ENCODE measurements around the gene HCRTR2.

Gene HCRTR2

GRCh38 chr6:55319961-55320695 lies 145.8 kb downstream of the HCRTR2 start:
- Mint-ChIP-seq H3K36me3 (ENCODE audit: insufficient read depth) (no peaks in the 10 kb centered on the region), H3K27me3 (no peaks in the 10 kb centered on the region), H3K27ac (no peak overlapping the region), H3K9me3 (peaks cover 14 to 39% of the 10 kb centered on the region in 2 donors), H3K4me3 (no peak overlapping the region), H3K4me1 (ENCODE audit: low read depth in 2 of 2) (no peaks in the 10 kb centered on the region)
- ATAC-seq (replicated peaks) (no peak), DNase-seq (no peak)

GRCh38 chr6:55320696-55321086 lies 146.4 kb downstream of the HCRTR2 start:
- Mint-ChIP-seq H3K27me3 (no peaks in the 10 kb centered on the region), H3K4me3 (no peak overlapping the region)

GRCh38 chr6:55327169-55327568 lies 152.9 kb downstream of the HCRTR2 start, which contains the start of gene GFRAL:
GFRAL (plus strand) TSS chr6:55327469; CDS start chr6:55327555, 86 bp downstream.
- Mint-ChIP-seq H3K4me3 (no peak within 1 kb of the TSS), H3K4me1 (ENCODE audit: low read depth in 2 of 2) (no peaks in the 10 kb centered on the region), H3K27me3 (no peaks in the 10 kb centered on the region), H3K36me3 (ENCODE audit: insufficient read depth) (no peaks in the 10 kb centered on the region), H3K9me3 (peaks cover 7 to 14% of the 10 kb centered on the region in 2 donors), H3K27ac (no peak within 1 kb of the TSS)
- ATAC-seq (replicated peaks) (no peak), DNase-seq (no peak)

More at GRCh38 chr6:55320696-55321086, 146.4 kb downstream of the HCRTR2 start:
- Mint-ChIP-seq H3K27ac (no peak overlapping the region), H3K36me3 (ENCODE audit: insufficient read depth) (no peaks in the 10 kb centered on the region), H3K4me1 (ENCODE audit: low read depth in 2 of 2) (no peaks in the 10 kb centered on the region), H3K9me3 (peaks cover 17 to 39% of the 10 kb centered on the region in 2 donors)
- ATAC-seq (replicated peaks), result no peak
- no peak for DNase-seq
